IPS-18a (cell line): ENCODE measurements around the gene DLEC1.

ENCODE experiments used
- H3K27ac ChIP-seq: one replicate; pipeline ENCODE4 v1.5.1; 2013; ENCODE audit warnings: low read length
- H3K27me3 ChIP-seq: one replicate; pipeline ENCODE4 v1.6.1; 2013; ENCODE audit warnings: mild to moderate bottlenecking, low read length; ENCODE audit not compliant: control insufficient read depth, insufficient read depth
- H3K36me3 ChIP-seq: one replicate; pipeline ENCODE4 v1.6.1; 2013; ENCODE audit warnings: low read depth, low read length; ENCODE audit not compliant: control insufficient read depth
- H3K4me1 ChIP-seq: one replicate; pipeline ENCODE4 v1.6.1; 2013; ENCODE audit warnings: low read depth, low read length; ENCODE audit not compliant: control insufficient read depth
- H3K4me3 ChIP-seq: one replicate; pipeline ENCODE4 v1.5.1; 2013; ENCODE audit warnings: low read length
- H3K9ac ChIP-seq: one replicate; pipeline ENCODE4 v1.6.1; 2013; ENCODE audit warnings: mild to moderate bottlenecking, low read length, moderate library complexity
- H3K9me3 ChIP-seq: one replicate; pipeline ENCODE4 v1.6.1; 2013; ENCODE audit warnings: low read depth, low read length; ENCODE audit not compliant: control insufficient read depth

The DLEC1 gene

GRCh38 chr3:38039101-38039898 lies at the start of gene DLEC1:
TSS of gene DLEC1 (plus strand) at chr3:38039208. CDS start at chr3:38039226, 18 bp downstream.
- H3K27ac ChIP-seq, result no peak within 1 kb of the TSS
- H3K4me3 ChIP-seq, result peak within 1 kb of the TSS; percentile 66
- no peaks in the 10 kb centered on the region for H3K36me3 ChIP-seq
- H3K9me3 ChIP-seq, result no peaks in the 10 kb centered on the region
- peaks cover 27% of the 10 kb centered on the region for H3K27me3 ChIP-seq
- H3K4me1 ChIP-seq, result peaks cover 4% of the 10 kb centered on the region
- H3K9ac ChIP-seq, result no peak within 1 kb of the TSS

DNA sequence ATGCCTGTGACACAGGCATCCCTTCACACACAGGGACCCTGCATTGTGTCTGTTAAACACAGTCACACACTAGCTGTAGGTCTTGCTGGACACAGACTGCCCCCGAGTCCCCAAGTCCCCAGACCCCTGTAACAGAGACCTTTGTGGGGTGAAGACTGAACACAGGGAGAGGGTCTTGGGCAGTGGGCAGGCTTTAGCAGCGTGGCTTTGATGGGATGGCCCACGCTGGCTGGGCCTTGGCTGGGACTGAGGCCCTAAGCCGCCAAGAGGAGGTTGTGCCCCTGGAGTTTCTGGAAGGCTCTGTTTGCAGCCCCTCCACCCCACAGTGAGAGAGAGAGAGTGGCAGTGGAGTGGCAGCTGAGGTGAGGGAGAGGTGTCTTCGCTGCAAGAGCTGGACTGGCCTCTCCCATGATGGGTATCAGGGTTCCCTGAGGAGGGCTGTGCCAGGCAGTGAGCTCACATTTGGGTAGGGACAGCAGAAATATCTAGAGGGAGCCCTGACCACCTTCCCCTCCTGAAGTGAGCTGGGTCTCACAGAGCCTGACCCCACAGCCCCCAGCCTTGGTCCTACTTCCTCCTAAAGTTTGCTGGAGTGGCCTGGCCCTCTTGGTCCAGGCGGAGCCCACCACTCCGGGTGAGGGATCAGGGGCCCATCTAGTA lies 49.1 kb upstream of the DLEC1 start:
- Histone ChIP-seq H3K4me3 (no peak overlapping the region), H3K27me3 (no peaks in the 10 kb centered on the region), H3K4me1 (peaks cover 7% of the 10 kb centered on the region), H3K9ac (no peak overlapping the region), H3K36me3 (no peaks in the 10 kb centered on the region), H3K9me3 (no peaks in the 10 kb centered on the region), H3K27ac (no peak overlapping the region)

- Histone ChIP-seq H3K4me1 (peaks cover 7% of the 10 kb centered on the region), H3K27ac (no peak within 1 kb of the TSS), H3K27me3 (no peaks in the 10 kb centered on the region), H3K9me3 (no peaks in the 10 kb centered on the region), H3K36me3 (no peaks in the 10 kb centered on the region), H3K9ac (no peak within 1 kb of the TSS), H3K4me3 (peak within 1 kb of the TSS; percentile 10)
Observed at GRCh38 chr3:37990527-37990926, 48.5 kb upstream of the DLEC1 start, which contains the start of gene VILL. TSS of gene VILL (plus strand) at chr3:37990786. CDS start at chr3:37993673, 2,887 bp downstream.

GRCh38 chr3:37991109-37991508 lies 47.9 kb upstream of the DLEC1 start:
- no peak overlapping the region for H3K9ac ChIP-seq
- H3K27ac ChIP-seq, result no peak overlapping the region
- H3K9me3 ChIP-seq, result no peaks in the 10 kb centered on the region
- peaks cover 7% of the 10 kb centered on the region for H3K4me1 ChIP-seq
- no peaks in the 10 kb centered on the region for H3K36me3 ChIP-seq
- H3K4me3 ChIP-seq, result peak overlapping the region; percentile 10
- H3K27me3 ChIP-seq, result no peaks in the 10 kb centered on the region

- no peaks in the 10 kb centered on the region for H3K36me3 ChIP-seq
- H3K4me1 ChIP-seq, result peaks cover 7% of the 10 kb centered on the region
- no peak overlapping the region for H3K27ac ChIP-seq
- no peak overlapping the region for H3K4me3 ChIP-seq
- H3K9me3 ChIP-seq, result no peaks in the 10 kb centered on the region
- H3K27me3 ChIP-seq, result no peaks in the 10 kb centered on the region
- H3K9ac ChIP-seq, result no peak overlapping the region
Observed at GRCh38 chr3:37991823-37992222, 47.2 kb upstream of the DLEC1 start.

DNA sequence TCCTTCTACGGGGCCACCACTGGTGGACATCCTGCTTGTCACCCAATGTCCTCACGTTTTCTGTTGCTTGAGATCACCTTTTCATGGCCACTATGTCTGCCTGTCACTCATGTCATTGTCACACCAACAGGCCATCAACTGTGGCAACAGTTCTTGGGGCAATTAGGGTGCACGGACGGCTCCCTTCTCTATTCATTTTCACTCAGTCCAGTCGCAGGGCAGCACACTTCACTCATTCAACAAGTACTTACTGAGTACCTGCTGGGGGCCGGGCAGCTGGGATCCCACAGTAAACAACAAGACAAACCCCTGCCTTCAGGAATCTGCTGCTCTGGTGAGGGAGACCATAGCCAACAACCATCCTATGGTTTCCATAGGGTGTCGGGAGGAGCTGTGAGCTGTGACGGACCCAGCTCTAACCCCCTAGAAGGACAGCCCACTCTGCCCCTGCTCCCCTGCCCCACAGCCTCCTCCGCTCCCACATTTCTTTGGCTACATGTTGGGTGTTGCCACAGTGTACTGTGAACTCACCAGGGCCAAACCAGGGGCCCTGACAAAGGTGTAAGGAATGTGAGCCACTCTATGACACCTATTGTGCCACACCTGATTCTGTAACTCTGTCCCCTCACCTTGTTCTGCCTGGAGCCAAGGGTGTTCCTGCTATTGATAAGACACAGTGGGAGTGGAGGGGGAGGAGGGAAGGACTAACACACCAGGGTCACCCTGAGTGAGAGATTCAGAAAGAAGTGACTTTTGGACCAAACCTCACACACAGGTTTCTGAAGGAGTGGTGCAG lies 46.5 kb upstream of the DLEC1 start:
- peaks cover 7% of the 10 kb centered on the region for H3K4me1 ChIP-seq
- H3K9me3 ChIP-seq, result no peaks in the 10 kb centered on the region
- H3K4me3 ChIP-seq, result no peak overlapping the region
- no peak overlapping the region for H3K27ac ChIP-seq
- no peaks in the 10 kb centered on the region for H3K36me3 ChIP-seq
- H3K9ac ChIP-seq, result no peak overlapping the region
- H3K27me3 ChIP-seq, result no peaks in the 10 kb centered on the region

GRCh38 chr3:37993067-37993455 lies 45.9 kb upstream of the DLEC1 start:
- Histone ChIP-seq H3K4me1 (peaks cover 7% of the 10 kb centered on the region), H3K36me3 (no peaks in the 10 kb centered on the region), H3K9me3 (no peaks in the 10 kb centered on the region), H3K27me3 (peaks cover 5% of the 10 kb centered on the region), H3K27ac (no peak overlapping the region), H3K4me3 (no peak overlapping the region), H3K9ac (no peak overlapping the region)

GRCh38 chr3:37993460-37993819 lies 45.6 kb upstream of the DLEC1 start:
- peaks cover 7% of the 10 kb centered on the region for H3K4me1 ChIP-seq

DNA sequence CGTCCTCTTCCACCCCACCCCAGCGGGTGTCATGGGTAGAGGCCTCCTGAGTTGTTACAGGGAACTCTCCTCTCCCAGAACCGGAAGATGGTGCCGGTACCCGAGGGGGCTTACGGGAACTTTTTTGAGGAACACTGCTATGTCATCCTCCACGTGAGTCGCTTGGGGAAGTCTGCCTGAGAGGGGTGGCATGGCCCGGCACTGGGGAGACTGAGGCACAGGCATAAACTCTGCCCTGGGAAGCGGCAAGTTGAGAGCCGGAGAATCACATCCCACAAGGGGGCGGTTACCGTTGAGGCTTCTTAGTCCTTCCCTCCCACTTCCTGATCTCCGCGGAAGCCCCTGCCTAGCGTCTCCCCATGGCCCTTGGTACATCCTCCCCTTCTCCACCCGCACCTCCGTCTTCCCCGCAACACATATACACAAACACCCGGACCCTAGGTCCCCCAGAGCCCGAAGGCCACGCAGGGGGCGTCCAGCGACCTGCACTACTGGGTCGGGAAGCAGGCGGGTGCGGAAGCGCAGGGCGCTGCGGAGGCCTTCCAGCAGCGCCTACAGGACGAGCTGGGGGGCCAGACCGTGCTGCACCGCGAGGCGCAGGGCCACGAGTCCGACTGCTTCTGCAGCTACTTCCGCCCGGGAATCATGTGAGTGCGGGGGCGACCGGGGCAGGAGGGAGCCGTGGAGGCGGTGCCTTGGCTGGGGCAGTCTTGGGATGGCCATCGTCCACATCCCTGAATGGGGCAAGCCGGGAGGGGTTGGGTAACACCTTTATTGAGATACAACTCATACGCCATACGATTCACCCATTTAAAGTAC lies 45.0 kb upstream of the DLEC1 start:
- Histone ChIP-seq H3K9ac (peak overlapping the region; percentile 69), H3K27ac (no peak overlapping the region), H3K27me3 (peaks cover 11% of the 10 kb centered on the region), H3K9me3 (no peaks in the 10 kb centered on the region), H3K36me3 (no peaks in the 10 kb centered on the region), H3K4me1 (peaks cover 7% of the 10 kb centered on the region), H3K4me3 (peak overlapping the region; percentile 77)

More at GRCh38 chr3:37993460-37993819, 45.6 kb upstream of the DLEC1 start:
- Histone ChIP-seq H3K9me3 (no peaks in the 10 kb centered on the region), H3K27ac (no peak overlapping the region), H3K36me3 (no peaks in the 10 kb centered on the region), H3K4me3 (peak overlapping the region; percentile 77), H3K27me3 (peaks cover 9% of the 10 kb centered on the region), H3K9ac (peak overlapping the region; percentile 69)

- peaks cover 7% of the 10 kb centered on the region for H3K4me1 ChIP-seq
- H3K27me3 ChIP-seq, result peaks cover 11% of the 10 kb centered on the region
- peak overlapping the region; percentile 77 for H3K4me3 ChIP-seq
- H3K9me3 ChIP-seq, result no peaks in the 10 kb centered on the region
- H3K36me3 ChIP-seq, result no peaks in the 10 kb centered on the region
- H3K9ac ChIP-seq, result no peak overlapping the region
- no peak overlapping the region for H3K27ac ChIP-seq
Observed at GRCh38 chr3:37994639-37994972, 44.4 kb upstream of the DLEC1 start.
